HG03565 (cell line): ENCODE results near the gene SCN2B.
"Not testable (repeated sequence)": the region's sequence is repeated elsewhere in the genome, so short reads cannot be mapped to it uniquely, and the experiment has no call there.

Source experiments
- ATAC-seq: cut with Tn5 transposase; IDR thresholded peaks from one replicate; pipeline ENCODE4 v1.9.1; 2021; ENCODE audit warnings: mild to moderate bottlenecking, moderate library complexity; ENCODE audit not compliant: unreplicated experiment

Gene SCN2B

DNA sequence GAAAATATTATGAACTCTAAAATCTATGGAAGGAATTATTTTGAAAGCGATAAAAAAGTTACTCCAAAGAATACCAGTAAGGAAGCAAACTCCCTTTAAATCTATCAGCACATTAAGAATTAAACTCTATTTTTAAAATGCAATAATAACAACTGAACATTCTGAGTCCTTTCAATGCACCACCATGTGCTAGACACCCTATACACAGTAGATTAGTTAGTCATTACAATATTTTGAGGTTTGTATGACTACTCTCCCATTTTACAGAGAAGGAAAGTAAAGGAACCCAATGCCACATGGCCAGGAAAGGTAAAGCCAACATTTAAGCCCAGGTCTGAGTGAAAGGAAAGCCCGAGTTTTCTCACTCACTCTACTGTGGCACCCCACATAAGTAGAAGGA is 30.6 kb upstream of the SCN2B start:
- no peak for ATAC-seq

- no peak for ATAC-seq
These were observed 30.1 kb upstream of the SCN2B start for GRCh38 chr11:118206391-118207031.

GRCh38 chr11:118205606-118206378 is 29.4 kb upstream of the SCN2B start:
- ATAC-seq: no peak

- ATAC-seq: no peak
These were observed 26.4 kb upstream of the SCN2B start for GRCh38 chr11:118202599-118203422.

- ATAC-seq: no peak
These were observed 25.5 kb upstream of the SCN2B start for GRCh38 chr11:118201966-118202365.

- ATAC-seq: no peak
These were observed 24.7 kb upstream of the SCN2B start for GRCh38 chr11:118200901-118201680.

DNA sequence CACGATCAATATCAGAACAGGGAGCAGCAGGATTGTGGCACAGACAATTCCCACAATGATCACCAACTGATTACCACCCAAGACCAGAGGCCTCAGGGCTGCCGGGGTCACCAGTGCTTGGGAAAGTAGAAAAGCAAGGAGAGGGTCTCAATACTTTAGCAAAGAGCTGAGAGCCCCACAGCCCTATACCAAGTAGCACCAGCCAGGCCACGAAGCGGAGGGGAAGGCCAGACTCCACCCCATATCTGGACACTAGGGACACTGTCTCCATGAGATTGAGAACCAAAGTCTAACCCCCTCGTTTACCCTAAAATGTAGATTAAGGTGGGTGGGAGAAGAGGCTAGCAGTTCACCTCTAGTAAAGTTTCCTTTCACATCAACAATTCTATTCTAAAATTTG is 24.1 kb upstream of the SCN2B start:
- no peak for ATAC-seq

DNA sequence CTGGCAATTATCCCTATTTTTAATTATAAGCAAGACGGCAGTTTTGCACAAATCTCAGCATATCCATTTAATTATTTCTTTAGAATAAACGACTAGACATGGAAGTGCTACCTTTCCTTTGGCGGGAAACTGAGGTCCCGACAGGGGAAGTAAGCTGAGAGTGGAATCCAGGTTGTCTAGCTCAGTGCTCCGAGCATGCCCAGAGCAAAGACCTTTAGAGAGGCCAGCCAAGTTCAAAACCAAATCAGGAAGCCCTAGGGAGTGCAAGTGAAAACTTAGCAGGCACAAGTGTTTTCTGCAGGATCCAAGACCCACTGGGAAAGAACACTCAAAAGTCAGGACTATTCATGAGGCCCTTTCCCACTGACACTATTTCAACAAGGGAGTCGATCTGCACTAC is 22.7 kb upstream of the SCN2B start:
- ATAC-seq: no peak

DNA sequence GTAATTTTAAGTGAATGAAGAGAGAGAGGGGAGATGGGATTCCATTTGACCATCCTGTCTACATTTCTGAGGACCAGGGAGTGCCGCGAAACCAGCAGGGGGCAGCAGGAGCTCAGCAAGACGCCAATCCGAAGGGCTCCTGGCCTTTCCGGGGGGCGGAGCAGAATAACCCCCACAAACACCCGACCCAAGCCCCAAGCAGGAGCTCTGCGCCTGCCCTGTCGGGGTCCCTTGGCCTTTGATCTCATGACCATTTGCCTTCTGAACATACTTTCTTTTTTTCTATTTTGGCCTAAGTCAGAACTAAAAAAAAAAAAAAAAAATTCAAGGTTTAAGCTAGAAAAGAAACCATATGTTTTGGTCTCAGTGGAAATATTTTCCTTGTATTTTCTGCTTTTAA is 21.9 kb upstream of the SCN2B start:
- no peak for ATAC-seq

- ATAC-seq: no peak
These were observed 18.6 kb upstream of the SCN2B start for GRCh38 chr11:118194835-118195627.

- ATAC-seq: no peak
These were observed 17.6 kb upstream of the SCN2B start for GRCh38 chr11:118193910-118194566.

GRCh38 chr11:118192817-118193216 is 16.4 kb upstream of the SCN2B start:
- not testable (repeated sequence) for ATAC-seq

- not testable (repeated sequence) for ATAC-seq
These were observed 14.6 kb upstream of the SCN2B start for GRCh38 chr11:118190942-118191506.

- no peak for ATAC-seq
These were observed 10.1 kb upstream of the SCN2B start for GRCh38 chr11:118186346-118187107.

GRCh38 chr11:118184784-118185579 is 8.5 kb upstream of the SCN2B start:
- ATAC-seq: no peak

DNA sequence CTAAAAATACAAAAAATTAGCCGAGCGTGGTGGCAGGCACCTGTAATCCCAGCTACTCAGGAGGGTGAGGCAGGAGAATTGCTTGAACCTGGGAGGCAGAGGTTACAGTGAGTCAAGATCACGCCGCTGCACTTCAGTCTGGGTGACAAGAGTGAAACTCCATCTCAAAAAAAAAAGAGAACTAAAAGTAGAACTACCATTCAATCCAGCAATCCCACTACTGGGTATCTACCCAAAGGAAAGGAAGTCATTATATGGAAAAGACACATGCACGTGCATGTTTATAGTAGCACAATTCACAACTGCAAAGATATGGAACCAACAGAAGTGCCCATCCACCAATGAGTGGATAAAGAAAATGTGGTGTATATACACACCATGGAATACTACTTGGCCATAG is 7.3 kb upstream of the SCN2B start:
- ATAC-seq: not testable (repeated sequence)

GRCh38 chr11:118180300-118180703 is 3.9 kb upstream of the SCN2B start:
- no peak for ATAC-seq

- ATAC-seq: no peak
These were observed 317 bp upstream of the SCN2B start for GRCh38 chr11:118176778-118177134.
